Myometrial cell (primary cell): ENCODE results near the gene ALDH1L2. TPM values are rescaled to one million over a fixed set of nuclear protein-coding genes. Genes with fewer than 3 reads are reported as not detected.

Source experiments
- total RNA-seq: library from RNA; depleted of rRNA; stranded (reverse); fragments of >200 nt; gene quantifications from 2 replicates; pipeline ENCODE4 v1.2.3, GENCODE V29; 2015

Gene ALDH1L2
- total RNA-seq = 80.8 and 105 TPM in 2 replicates

DNA sequence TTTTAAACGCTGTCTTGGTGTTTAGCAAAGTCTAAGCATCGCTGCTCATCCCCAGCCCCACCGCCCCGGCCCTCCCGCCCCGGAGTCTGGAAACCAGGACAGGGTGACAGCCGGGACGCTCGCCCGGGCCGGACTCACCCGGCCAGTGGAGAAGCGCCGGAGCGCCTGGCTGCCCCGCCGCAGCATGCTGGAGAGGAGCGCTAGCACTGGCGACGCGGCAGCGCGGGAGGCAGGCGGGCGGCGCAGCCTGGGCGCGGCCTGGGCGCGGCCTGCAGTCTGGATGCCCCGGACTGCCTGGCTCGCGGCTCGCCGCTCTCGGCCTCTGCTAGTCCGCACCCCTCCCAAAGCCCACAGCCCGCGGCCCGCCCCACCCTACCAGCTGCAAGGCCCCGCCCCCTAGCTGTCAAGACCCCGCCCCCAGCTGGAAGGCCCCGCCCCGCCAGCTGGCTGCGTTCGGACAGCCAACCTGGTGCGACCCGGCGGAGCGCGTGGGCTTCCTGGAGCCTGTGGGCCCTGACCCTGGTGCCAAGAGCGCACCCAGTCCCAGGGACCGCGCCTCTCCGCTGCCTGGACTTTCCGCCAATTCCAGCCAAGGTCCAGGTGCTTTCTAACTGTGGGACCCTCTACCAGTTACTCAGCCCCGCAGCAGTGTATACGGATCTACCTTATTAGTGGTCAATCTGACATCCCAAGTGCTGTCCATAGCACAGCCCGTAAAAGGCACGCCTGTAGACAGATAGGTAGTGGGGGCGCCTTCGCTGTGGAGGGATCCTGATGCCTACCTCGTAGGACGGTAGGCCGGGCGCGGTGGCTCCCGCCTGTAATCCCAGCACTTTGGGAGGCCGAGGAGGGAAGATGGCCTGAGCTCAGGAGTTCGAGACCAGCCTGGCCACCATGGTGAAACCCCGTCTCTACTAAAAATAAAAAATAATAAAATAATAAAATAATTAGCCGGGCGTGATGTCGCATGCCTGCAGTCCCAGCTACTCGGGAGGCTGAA lies at the start of gene ALDH1L2:
ALDH1L2 (minus strand) TSS at position 208 of the 1,000 bp plus-strand sequence; CDS start at position 186, 22 bp downstream.

DNA sequence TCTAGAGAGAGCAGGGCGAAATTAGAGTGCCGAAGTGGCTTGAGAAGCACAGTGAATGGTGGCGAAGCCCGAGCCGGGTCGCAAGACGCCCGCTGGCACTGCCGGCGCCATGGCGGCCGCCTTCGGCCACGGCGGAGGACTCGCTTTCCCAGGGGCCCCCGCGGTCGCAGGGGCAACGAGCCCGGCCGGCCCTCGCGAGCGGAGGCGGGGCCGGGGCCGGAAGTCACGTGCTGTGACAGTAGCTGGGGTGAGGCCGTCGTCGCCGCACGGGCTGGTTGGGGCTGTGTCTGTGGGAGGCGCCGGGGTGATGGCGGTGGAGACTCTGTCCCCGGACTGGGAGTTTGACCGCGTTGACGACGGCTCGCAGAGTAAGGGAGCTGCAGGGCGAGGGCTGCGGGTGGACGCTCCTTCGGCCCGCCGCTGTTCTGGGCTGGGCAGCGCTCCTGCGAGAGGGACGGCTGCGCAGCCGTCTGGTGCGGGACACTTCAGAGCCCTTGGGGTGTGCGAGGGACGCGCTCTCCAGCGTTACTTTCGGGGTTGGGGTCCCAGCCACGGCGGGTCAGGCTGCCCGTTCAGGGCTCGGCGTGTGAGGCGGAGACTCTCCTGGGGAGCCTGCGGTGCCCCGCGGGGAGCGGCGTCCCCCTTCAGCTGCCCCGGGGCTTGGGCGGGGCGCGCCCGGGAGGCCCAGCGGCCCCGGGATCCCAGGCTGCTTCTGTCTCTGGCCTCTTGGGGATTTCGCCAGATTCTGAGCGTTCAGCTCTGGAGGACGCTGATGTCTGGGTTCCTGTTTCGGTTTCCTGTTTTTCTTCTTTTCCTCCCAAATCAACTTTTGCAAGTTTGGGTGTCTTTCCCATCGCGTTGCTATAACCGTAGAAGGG lies 23.5 kb upstream of the ALDH1L2 start, which contains the start of gene WASHC4:
WASHC4 (plus strand) TSS at position 238 of the 878 bp plus-strand sequence; CDS start at position 308, 70 bp downstream.

DNA sequence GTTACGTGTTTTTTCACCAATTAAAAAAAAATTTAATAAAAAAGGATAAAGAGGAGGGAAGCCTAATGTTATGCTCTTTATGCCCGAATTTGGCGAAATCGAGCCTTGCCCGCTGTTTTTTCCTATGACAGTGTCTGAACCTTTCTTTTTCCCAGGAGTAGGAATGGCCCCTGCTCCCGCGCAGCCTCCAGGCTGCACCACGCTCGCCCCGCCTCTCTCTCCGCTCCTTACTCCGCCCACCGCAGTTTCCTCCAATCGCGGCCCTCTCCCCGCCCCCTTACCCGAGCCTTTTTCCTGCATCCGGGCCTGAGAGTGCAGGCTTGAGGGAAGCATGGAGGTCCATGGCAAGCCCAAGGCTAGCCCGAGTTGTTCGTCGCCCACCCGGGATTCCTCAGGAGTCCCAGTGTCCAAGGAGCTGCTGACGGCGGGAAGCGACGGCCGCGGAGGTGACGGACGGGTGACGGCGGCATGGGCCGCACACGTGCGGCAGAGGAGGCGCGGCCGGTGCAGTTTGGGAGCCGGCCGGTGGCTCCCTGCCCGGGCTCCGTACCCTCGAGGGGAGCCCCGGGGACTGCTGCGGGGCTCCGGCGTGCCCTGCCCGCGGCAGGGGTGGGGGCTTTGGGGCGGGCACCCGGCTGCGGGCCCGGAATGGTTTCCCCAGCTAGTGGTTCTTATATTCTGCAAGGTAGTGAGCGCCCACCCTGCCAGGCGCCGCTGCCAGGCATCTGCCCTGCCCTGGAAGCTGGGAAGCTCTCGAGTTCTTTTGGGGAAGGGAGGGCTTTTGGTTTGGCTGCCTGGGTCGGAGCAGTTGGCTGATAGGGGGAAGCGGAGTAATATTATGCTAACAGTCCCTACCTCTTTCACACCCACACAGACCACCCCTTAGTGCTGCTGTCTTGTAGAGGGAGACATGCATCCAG lies 98.0 kb downstream of the ALDH1L2 start, which contains the start of gene NOPCHAP1:
NOPCHAP1 (plus strand) TSS at position 295 of the 920 bp plus-strand sequence; CDS start at position 332, 37 bp downstream.

Other genes starting within 250 kb of the ALDH1L2 start
- gene SLC41A2, start 126.2 kb downstream of the ALDH1L2 start, total RNA-seq = 4.0 and 10.3 TPM in 2 replicates
- gene NOPCHAP1, start 98.1 kb downstream of the ALDH1L2 start, total RNA-seq = 4.3 and 5.7 TPM in 2 replicates
- gene WASHC4, start 23.3 kb upstream of the ALDH1L2 start, total RNA-seq = 35.7 and 44.8 TPM in 2 replicates
- 36.9 and 44.8 TPM in 2 replicates for gene APPL2, start 151.7 kb upstream of the ALDH1L2 start, total RNA-seq
- gene C12orf75, start 246.2 kb upstream of the ALDH1L2 start, total RNA-seq = 334 and 368 TPM in 2 replicates